ENCODE results near the gene SPX.

Gene SPX

GRCh38 chr12:21568115-21568514 is 42.0 kb downstream of the SPX start:
- no peak overlapping the region for H3K4me3 ChIP-seq (replicated peaks; ENCODE audit: low read depth, low read length)
- no peak for TF ChIP-seq CTCF (IDR thresholded peaks at IDR 0.05; ENCODE audit: low read length, missing control alignments)
- no peak for DNase-seq (ENCODE audit: low read depth)

- no peak for DNase-seq (ENCODE audit: low read depth)
- H3K4me3 ChIP-seq (replicated peaks; ENCODE audit: low read depth, low read length) = no peak overlapping the region
- no peak for TF ChIP-seq CTCF (IDR thresholded peaks at IDR 0.05; ENCODE audit: low read length, missing control alignments)
These were observed 45.0 kb downstream of the SPX start for GRCh38 chr12:21571046-21571445.

- no peak for DNase-seq (ENCODE audit: low read depth)
- TF ChIP-seq CTCF (IDR thresholded peaks at IDR 0.05; ENCODE audit: low read length, missing control alignments) = no peak
These were observed 47.8 kb downstream of the SPX start for GRCh38 chr12:21573733-21574358.

GRCh38 chr12:21576431-21576830 is 50.3 kb downstream of the SPX start:
- no peak for DNase-seq (ENCODE audit: low read depth)
- TF ChIP-seq CTCF (IDR thresholded peaks at IDR 0.05; ENCODE audit: low read length, missing control alignments) = no peak
- H3K4me3 ChIP-seq (replicated peaks; ENCODE audit: low read depth, low read length) = no peak overlapping the region

More at GRCh38 chr12:21573733-21574358, 47.8 kb downstream of the SPX start:
- H3K4me3 ChIP-seq (replicated peaks; ENCODE audit: low read depth, low read length) = no peak overlapping the region

- no peak for DNase-seq (ENCODE audit: low read depth)
- no peak for TF ChIP-seq CTCF (IDR thresholded peaks at IDR 0.05; ENCODE audit: low read length, missing control alignments)
- no peak overlapping the region for H3K4me3 ChIP-seq (replicated peaks; ENCODE audit: low read depth, low read length)
These were observed 51.4 kb downstream of the SPX start for GRCh38 chr12:21577516-21577915.

- no peak overlapping the region for H3K4me3 ChIP-seq (replicated peaks; ENCODE audit: low read depth, low read length)
- no peak for TF ChIP-seq CTCF (IDR thresholded peaks at IDR 0.05; ENCODE audit: low read length, missing control alignments)
- no peak for DNase-seq (ENCODE audit: low read depth)
These were observed 54.8 kb downstream of the SPX start for GRCh38 chr12:21580748-21581516.
